Measurements from ENCODE around the gene ST3GAL2. TPM values are rescaled to one million over a fixed set of nuclear protein-coding genes. Genes with fewer than 3 reads are reported as not detected.

ST3GAL2 gene
- total and polyA plus RNA-seq, 2 of the 4 experiments (the other 2 are of a cell fraction): 17.4 to 17.7 TPM

DNA sequence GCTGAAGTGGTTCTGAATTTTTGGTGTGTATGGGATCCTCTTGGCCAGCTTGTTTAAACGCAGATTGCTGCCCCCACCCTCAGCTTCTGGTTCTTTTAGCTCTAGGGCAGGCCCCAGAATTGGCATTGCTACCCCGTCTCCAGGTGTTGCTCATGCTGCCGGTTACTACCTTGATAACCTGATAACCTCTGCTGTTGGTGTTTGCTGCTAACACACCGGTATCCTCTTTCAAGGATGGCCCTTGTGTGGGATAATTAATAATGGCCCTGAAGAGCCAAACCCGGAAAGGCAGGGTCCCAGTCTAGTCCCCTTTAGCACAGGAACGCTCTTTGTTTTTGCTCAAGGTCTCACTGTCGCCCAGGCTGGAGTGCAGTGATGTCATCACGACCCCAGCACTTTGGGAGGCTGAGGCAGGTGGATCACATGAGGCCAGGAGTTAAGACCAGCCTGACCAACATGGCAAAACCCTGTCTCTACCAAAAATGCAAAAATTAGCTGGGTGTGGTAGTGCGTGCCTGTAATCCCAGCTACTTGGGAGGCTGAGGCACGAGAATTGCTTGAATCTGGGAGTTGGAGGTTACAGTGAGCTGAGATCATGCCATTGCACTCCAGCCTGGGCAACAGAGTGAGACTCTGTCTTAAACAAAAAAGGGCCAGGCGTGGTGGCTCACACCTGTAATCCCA is 1.3 kb upstream of the ST3GAL2 start:
- H2AK9ac ChIP-seq (replicated peaks; ENCODE audit: low read depth, low read length, poor library complexity): peak overlapping the region; percentile 88
- H3K27me3 ChIP-seq (ENCODE audit: control insufficient read depth, insufficient read depth, low read length): no peaks in the 10 kb centered on the region
- DNase-seq (no peak), ATAC-seq (ENCODE audit: low read depth) (no peak)
- H3K23ac ChIP-seq (ENCODE audit: low read depth, low read length): peak overlapping the region; percentile 23; the same call in 1 of the 2 replicates
- H3K79me1 ChIP-seq (ENCODE audit: low read depth in 1 of 2, low read length in 2 of 2): peaks cover 3 to 33% of the 10 kb centered on the region in 2 experiments; a peak in 3 of 4 replicates
- peak overlapping the region; percentile 83; the same call in 1 of the 2 replicates for H3K14ac ChIP-seq (replicated peaks; ENCODE audit: low read depth, low read length)
- peak overlapping the region; percentile 76; the same call in 1 of the 2 replicates for H2AK5ac ChIP-seq (ENCODE audit: low read depth, low read length)
- H3K9me1 ChIP-seq (ENCODE audit: insufficient read depth, low read length): peaks cover 9% of the 10 kb centered on the region
- peaks cover 25% of the 10 kb centered on the region for H4K20me1 ChIP-seq (ENCODE audit: insufficient read depth, low read length)
- in situ Hi-C loops (cut with MboI; ENCODE audit: low sequenced_read_pairs) (no loop called here), intact Hi-C loops (cut with micrococcal nuclease) (no loop called here), dilution Hi-C loops (cut with HindIII; ENCODE audit: low sequenced_read_pairs, unreplicated experiment) (no loop called here)
- no peak overlapping the region for H2BK120ac ChIP-seq (ENCODE audit: low read depth, low read length)
- H3K4me2 ChIP-seq (ENCODE audit: low read depth, low read length): peak overlapping the region; percentile 59; the same call in 1 of the 2 replicates
- H3K56ac ChIP-seq (ENCODE audit: extremely low read depth, insufficient read depth, low read length): no peak overlapping the region
- H3K18ac ChIP-seq (ENCODE audit: low read depth, low read length): no peak overlapping the region
- H4K5ac ChIP-seq (ENCODE audit: low read depth, low read length): peak overlapping the region; percentile 89
- no peak overlapping the region for H3K27ac ChIP-seq (ENCODE audit: insufficient read depth, low read length)
- no peak overlapping the region for H4K91ac ChIP-seq (ENCODE audit: insufficient read depth, low read depth, low read length)
- 0 out of 2 replicates have a peak overlapping the region, but pooled peaks have one; percentile 43 for H3K9ac ChIP-seq (ENCODE audit: low read depth, low read length)
- 60% methylated on average over 2 of the region's 11 CpGs; no CpG with 5 or more reads in 1 of the 2 experiments for WGBS, 2 experiments (ENCODE audit: extremely low coverage in 2 of 2, insufficient read length in 1 of 2)
- H3K36me3 ChIP-seq (ENCODE audit: control insufficient read depth, insufficient read depth, low read length): no peaks in the 10 kb centered on the region
- no peak overlapping the region for H2BK5ac ChIP-seq (ENCODE audit: low read depth, low read length, poor library complexity, severe bottlenecking)
- H3K9me3 ChIP-seq (ENCODE audit: control insufficient read depth, insufficient read depth, low read length): no peaks in the 10 kb centered on the region
- no peak overlapping the region for H3K4me3 ChIP-seq (ENCODE audit: insufficient read depth, low read depth, low read length)
- BruUV-seq (replicated peaks): no TSS peak
- H3K4ac ChIP-seq (ENCODE audit: low read depth, low read length): peak overlapping the region; percentile 83
- H2BK15ac ChIP-seq (ENCODE audit: low read depth, low read length): 0 out of 3 replicates have a peak overlapping the region, but pooled peaks have one; percentile 11
- CTCF ChIA-PET: no interaction called here
- H2BK20ac ChIP-seq (ENCODE audit: low read depth, low read length): no peak overlapping the region
- peak overlapping the region; percentile 19 for H2AFZ ChIP-seq (replicated peaks; ENCODE audit: low read length, poor library complexity)
- POLR2A ChIA-PET (ENCODE audit: unreplicated experiment): no interaction called here
- H3K4me1 ChIP-seq (ENCODE audit: control insufficient read depth, insufficient read depth, low read length): peaks cover 8% of the 10 kb centered on the region
- H4K8ac ChIP-seq (ENCODE audit: low read depth in 2 of 2, low read length in 2 of 2): peak overlapping the region; percentile 79 to 97
- TF ChIP-seq FOS (IDR thresholded peaks at IDR 0.05; ENCODE audit: low read depth, low read length): no peak
- no peak for TF ChIP-seq MXI1 (IDR thresholded peaks at IDR 0.05; ENCODE audit: borderline replicate concordance, low read depth, low read length)
- no peak for TF ChIP-seq ELK1 (IDR thresholded peaks at IDR 0.05; ENCODE audit: borderline replicate concordance, low read depth, low read length)
- no peak for TF ChIP-seq RCOR1 (IDR thresholded peaks at IDR 0.05; ENCODE audit: insufficient replicate concordance, low read length)
- TF ChIP-seq BHLHE40 (IDR thresholded peaks at IDR 0.05; ENCODE audit: low read depth, low read length): no peak
- no peak for TF ChIP-seq CHD1 (IDR thresholded peaks at IDR 0.05; ENCODE audit: low read depth, low read length)
- no peak for TF ChIP-seq NFE2L2 (IDR thresholded peaks at IDR 0.05; ENCODE audit: low read depth, low read length)
- no peak for TF ChIP-seq MAFK (IDR thresholded peaks at IDR 0.05; ENCODE audit: low read depth, low read length)
- TF ChIP-seq MAZ (IDR thresholded peaks at IDR 0.05; ENCODE audit: borderline replicate concordance, low read depth, low read length): no peak
- TF ChIP-seq, protein P1, sequence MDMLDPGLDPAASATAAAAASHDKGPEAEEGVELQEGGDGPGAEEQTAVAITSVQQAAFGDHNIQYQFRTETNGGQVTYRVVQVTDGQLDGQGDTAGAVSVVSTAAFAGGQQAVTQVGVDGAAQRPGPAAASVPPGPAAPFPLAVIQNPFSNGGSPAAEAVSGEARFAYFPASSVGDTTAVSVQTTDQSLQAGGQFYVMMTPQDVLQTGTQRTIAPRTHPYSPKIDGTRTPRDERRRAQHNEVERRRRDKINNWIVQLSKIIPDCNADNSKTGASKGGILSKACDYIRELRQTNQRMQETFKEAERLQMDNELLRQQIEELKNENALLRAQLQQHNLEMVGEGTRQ (IDR thresholded peaks at IDR 0.05; ENCODE audit: low read depth, low read length): no peak
- no peak for TF ChIP-seq POLR2A (IDR thresholded peaks at IDR 0.05; ENCODE audit: low read depth, low read length)
- no peak for TF ChIP-seq RFX5 (IDR thresholded peaks at IDR 0.05; ENCODE audit: low read depth, low read length)
- TF ChIP-seq RAD21 (IDR thresholded peaks at IDR 0.05; ENCODE audit: low read length): no peak
- TF ChIP-seq SMC3 (IDR thresholded peaks at IDR 0.05; ENCODE audit: low read depth, low read length): no peak
- no peak for TF ChIP-seq CEBPB (IDR thresholded peaks at IDR 0.05; ENCODE audit: low read depth, low read length)

All from IMR-90 (cell line).